NOMO-1 treated with DMSO at 0.1 percent for 48 hours (cell line): ENCODE data around the gene PLEKHG4.

Source experiments
- DNase-seq: peaks from one replicate; lab custom pipeline; 2025; ENCODE audit not compliant: unreplicated experiment; lab: John Stamatoyannopoulos, UW

PLEKHG4 gene

DNA sequence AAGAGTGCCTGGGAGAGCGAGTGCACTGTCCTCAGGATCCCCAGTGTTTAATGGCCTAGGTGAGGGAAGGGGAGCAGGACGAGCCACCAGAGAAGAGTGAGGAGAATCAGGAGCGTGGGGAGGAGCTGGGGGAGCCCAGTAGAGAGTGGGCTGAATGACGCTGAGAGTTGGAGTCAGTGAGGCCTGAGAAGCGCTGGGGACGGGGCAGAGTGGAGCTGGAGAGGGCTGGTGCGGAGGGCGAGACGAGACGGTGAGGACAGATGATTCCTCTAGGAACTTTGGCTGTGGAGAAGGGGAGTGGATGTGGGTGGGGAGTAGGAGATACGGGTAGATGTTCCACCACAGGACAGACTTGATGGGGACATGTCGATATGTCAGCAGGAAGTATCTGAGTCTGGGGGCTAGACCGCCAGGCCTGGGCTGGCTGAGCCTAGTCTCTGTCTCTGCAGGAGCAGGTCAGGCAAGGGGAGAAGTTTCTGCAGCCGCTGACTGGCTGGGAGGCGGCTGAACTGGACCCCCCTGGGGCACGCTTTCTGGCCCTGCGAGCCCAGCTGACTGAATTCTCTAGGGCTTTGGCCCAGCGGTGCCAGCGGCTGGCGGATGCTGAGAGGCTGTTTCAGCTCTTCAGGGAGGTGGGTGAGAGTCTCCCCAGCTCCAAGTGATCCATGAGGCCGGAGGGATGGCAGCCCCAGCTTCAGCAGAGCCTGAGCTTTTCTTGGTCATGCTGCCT lies 4.7 kb downstream of the PLEKHG4 start:
- DNase-seq, result no peak

DNA sequence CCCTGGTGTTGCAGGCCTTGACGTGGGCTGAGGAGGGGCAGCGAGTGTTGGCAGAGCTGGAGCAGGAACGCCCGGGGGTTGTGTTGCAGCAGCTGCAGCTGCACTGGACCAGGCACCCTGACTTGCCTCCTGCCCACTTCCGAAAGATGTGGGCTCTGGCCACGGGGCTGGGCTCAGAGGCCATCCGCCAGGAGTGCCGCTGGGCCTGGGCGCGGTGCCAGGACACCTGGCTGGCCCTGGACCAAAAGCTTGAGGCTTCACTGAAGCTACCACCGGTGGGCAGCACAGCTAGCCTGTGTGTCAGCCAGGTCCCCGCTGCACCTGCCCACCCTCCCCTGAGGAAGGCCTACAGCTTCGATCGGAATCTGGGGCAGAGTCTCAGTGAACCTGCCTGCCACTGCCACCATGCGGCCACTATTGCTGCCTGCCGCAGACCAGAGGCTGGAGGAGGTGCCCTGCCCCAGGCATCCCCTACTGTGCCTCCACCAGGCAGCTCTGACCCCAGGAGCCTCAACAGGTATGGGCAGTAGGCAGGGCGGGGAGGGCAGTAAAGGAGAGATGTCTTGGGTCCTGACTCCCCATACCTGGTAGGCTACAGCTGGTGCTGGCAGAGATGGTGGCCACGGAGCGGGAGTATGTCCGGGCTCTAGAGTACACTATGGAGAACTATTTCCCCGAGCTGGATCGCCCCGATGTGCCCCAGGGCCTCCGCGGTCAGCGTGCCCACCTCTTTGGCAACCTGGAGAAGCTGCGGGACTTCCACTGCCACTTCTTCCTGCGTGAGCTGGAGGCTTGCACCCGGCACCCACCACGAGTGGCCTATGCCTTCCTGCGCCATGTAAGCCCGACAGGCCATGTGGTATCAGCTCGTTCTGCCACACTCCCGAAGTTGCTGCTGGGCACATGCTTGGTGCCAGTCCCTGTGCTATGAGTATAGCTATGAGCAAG lies 5.6 kb downstream of the PLEKHG4 start:
- no peak for DNase-seq

GRCh38 chr16:67286441-67287235 lies 7.3 kb downstream of the PLEKHG4 start:
- DNase-seq, result no peak

GRCh38 chr16:67287960-67288359 lies 8.6 kb downstream of the PLEKHG4 start:
- no peak for DNase-seq

GRCh38 chr16:67291461-67291860 lies 12.1 kb downstream of the PLEKHG4 start:
- no peak for DNase-seq

GRCh38 chr16:67294171-67294757 lies 14.9 kb downstream of the PLEKHG4 start:
- DNase-seq, result no peak

- DNase-seq, result no peak
Measured at GRCh38 chr16:67294938-67295361, 15.6 kb downstream of the PLEKHG4 start.

DNA sequence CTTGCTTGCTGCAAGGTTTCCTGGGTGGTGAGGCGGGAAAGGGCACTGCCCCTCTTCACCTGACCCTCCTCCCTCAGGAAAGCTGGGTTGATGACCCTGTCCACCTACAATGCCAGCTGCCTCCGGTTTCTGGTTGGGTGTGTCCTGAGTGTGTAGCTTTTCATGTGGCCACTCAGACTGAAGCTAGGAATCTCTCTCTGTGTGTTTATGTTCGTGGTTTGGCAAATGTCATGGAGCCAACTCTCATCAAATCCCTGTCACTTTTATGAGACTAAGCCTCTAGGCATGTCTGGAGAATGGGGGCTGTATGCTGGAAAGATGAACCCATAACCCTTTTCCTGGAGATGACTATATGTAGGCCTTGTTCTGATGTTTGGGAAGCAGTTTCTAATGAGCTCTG lies 17.1 kb downstream of the PLEKHG4 start:
- no peak for DNase-seq

- DNase-seq, result no peak
Measured at GRCh38 chr16:67298277-67298676, 18.9 kb downstream of the PLEKHG4 start.

DNA sequence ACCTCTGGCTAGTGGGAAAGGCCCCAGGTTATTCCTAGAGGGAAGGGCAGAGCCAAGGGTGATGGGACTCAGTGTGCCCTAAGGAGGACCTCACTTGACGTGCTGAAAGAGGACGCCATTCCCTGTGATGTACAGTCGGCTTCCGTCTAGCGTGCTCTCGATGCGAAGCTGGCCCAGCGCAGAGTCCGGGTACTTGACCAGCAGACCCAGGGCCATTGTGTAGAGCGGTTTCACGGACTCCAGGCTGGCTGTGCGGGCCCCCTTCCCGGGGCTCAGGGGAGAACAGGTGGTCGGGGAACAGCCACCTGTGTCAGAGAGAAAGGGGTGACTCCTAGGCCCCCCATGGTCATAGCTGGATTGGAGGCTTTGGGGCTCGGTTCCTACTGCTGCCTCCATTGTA lies 19.9 kb downstream of the PLEKHG4 start:
- no peak for DNase-seq

- no peak for DNase-seq
Measured at GRCh38 chr16:67301080-67301782, 21.9 kb downstream of the PLEKHG4 start.

GRCh38 chr16:67302076-67302475 lies 22.7 kb downstream of the PLEKHG4 start:
- DNase-seq, result no peak

DNA sequence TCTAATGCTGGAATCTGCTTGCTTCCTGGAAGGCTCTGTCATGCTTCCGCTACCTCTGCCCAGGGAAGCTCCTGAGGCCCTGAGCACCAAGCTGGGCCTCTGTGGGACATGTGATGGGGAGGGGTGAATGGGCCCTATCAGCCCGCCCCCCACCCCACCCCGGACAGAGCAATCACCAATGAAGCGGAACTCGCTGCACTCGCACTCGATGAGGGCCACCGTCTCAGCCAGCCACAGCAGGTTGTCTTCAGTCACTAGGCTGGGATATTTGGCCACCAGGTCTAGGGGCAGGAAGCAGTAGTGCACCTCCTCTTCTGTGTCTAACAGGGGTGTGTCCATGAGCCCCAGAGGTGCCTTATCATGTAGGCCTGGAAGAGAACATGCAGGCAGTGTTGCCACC lies 23.6 kb downstream of the PLEKHG4 start:
- no peak for DNase-seq

DNA sequence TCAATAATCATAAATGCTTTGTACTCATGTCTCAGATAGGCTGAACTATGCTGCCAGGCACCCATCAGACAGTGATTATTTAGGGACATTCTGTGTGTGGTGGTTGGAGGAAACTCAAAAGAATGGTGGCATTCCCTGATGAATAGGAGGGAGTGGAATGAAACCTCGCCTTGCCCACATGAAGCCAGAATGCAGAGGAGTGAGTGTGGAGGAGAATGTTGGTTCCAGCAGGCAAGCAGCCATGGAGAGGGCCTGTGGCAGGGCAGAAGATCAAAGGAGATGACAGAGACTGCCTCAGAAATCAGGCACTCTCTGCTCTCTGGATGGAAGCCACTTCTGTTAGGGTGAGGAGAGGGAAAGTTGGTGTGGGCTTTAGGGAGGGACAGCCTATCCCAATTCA lies 24.7 kb downstream of the PLEKHG4 start:
- no peak for DNase-seq

DNA sequence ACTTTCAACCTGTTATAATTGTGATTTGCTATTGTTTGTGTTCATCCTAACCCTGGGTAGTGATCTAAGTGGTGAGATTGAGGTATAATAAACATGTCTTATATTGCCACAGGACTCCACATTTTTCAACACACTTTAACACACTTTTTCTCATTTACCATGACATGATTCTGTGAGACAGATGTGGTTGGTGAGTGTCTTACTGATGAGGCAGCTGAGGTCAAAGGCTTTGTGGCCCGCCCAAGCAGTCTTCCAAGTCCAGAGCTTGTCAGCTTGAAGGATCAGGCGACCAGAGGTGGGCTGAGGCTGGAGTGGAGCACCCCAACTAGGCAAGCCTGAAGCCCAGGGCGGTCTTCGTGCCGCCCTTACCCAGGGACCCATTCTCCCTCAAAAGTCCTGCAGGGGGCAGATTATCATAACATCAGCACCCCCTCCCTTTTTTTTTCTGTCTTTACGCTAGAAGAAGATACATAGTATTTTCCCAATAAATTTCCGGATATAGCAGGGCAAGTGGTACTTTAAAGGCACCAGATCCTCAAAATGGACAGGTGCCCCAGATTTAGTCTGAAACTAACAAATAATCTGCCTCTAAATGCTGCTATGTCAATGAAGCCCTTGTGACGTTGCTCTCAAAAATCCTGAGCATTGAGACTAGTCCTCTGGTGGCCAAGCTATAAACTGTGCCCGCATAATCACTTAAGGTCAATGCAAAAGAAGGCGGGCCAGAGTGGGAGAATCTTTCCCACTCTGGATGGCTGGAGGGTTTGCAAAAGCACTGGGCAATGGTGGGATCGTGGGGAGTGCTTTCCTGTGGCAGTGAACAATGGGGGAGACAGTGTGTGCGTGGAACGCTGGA lies 26.1 kb downstream of the PLEKHG4 start:
- no peak for DNase-seq

DNA sequence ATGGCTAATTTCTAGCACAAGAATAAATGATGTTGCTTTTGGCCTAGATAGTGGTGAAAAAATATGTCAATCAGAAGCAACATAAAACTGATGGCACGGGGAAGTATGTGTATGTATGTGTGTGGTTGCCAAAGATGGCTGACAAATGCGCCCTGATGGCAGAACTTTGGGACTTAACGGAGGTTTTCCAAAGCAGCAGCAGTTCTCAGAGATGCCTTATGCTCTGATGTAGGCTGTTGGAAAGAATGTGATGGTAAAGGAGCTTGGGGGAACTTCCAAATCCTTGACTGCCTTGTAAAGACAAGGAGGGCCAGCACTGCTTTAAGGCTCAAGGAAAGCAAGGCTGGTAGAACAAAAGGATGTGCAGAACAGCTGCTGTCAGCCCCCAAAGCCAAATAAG lies 31.2 kb downstream of the PLEKHG4 start:
- DNase-seq, result no peak

DNA sequence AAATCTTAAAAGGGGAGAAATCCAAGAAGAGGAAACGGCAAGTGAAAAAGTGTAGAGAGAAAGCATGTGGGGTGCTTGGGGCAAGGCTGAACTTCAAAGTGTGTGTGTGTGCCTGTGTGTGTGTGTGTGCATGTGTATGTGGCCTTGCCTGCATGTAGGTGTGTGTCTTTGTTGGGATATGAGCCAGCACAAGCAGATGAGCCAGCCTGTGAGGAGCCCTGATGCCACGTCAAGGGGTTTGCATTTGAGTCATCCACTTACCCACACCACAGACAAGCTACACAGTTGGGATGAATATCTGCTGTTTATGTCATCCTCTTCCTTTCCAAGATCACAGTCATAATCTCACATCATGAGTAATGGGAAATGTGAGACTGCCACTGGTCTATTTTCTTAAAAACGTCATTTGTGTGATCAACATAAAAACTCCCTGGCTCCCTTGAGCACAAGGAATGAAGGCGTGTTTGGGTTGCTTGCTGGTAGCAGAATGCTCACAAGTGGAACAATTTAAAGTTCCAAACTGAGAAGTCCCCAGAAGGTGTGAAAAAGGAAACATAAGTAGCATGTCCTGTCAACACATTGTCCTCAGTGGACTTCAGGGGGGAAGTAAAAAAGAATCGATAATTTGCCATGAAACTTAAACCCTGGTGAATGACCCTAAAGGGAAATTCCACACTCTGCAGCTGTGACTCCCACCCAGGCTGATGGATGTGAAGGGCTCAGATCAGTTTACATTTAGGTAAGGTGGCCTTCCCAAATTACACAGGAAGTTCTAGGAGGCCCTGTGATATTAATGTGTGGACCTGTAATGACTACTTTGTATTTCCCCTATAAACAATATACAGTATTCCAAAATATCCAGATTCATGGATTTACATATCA lies 32.5 kb downstream of the PLEKHG4 start:
- DNase-seq, result no peak

DNA sequence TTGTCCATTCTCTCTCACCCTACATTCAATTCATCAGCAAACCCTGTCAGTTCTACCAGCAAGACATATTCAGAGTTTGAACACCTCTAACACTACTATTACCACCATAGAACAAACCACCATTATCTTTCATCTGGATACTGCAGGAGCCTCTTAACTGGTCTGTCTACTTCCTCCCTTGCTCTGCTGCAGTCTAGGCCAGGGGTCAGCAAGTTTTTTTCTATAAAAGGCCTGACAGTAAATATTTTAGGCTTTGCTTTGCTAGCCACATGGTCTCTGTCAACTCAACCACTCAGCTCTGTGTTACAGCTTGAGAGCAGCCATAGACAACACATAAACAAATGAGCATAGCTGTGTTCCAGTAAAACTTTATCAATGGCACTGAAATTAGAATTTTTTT lies 33.4 kb downstream of the PLEKHG4 start:
- no peak for DNase-seq

DNA sequence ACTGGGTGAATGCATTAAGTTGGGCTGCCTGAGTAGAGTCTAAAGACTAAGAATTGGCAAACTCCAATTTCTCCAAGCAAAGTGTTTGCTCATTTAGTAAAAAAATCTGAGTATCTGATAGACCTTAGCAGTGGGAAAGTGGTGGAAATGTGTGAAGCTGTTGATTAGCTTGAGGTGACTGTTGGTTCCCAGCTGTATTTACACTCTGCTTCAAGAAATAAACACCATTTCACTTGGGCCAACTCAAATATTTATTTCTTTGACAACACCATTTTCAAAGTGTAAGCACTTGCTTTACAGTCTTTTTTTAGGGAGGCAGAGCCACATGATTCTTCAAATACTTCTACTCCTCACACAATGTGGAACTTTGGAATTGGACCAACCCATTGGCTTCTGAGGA lies 38.5 kb downstream of the PLEKHG4 start:
- DNase-seq, result no peak
